Activated CD8-positive, alpha-beta memory T cell treated with anti-CD3 and anti-CD28 coated beads, Interleukin-2, amount 50 U/mL, for 1 hour (primary cell): ENCODE data around the gene GJB6.

Experiments used
- DNase-seq: peaks from one replicate; pipeline ENCODE4 v3.0.0-alpha.2; 2020; ENCODE audit errors: extremely low read depth

The GJB6 gene

GRCh38 chr13:20227288-20227687, 4.8 kb downstream of the GJB6 start:
- no peak for DNase-seq

- DNase-seq, result no peak
Measured at GRCh38 chr13:20222553-20222952, 9.6 kb downstream of the GJB6 start.

- no peak for DNase-seq
Measured at GRCh38 chr13:20221772-20222171, 10.3 kb downstream of the GJB6 start.

- no peak for DNase-seq
Measured at GRCh38 chr13:20219577-20219976, 12.5 kb downstream of the GJB6 start.

- no peak for DNase-seq
Measured at GRCh38 chr13:20217168-20217567, 15.0 kb downstream of the GJB6 start.

- DNase-seq, result no peak
Measured at GRCh38 chr13:20209948-20210347, 22.2 kb downstream of the GJB6 start.

- DNase-seq, result no peak
Measured at GRCh38 chr13:20206698-20207235, 25.4 kb downstream of the GJB6 start.

GRCh38 chr13:20206065-20206697, 25.9 kb downstream of the GJB6 start:
- DNase-seq, result no peak

GRCh38 chr13:20198781-20199180, 33.3 kb downstream of the GJB6 start:
- DNase-seq, result no peak

GRCh38 chr13:20197361-20197834, 34.7 kb downstream of the GJB6 start:
- no peak for DNase-seq

GRCh38 chr13:20195801-20196200, 36.3 kb downstream of the GJB6 start:
- DNase-seq, result no peak

- no peak for DNase-seq
Measured at GRCh38 chr13:20193907-20194631, 38.0 kb downstream of the GJB6 start.

- DNase-seq, result no peak
Measured at GRCh38 chr13:20193162-20193906, 38.8 kb downstream of the GJB6 start.

GRCh38 chr13:20192836-20193161, 39.3 kb downstream of the GJB6 start, which contains the start of gene GJB2:
GJB2 (minus strand) TSS chr13:20192938; CDS start chr13:20189581, 3,357 bp downstream.
- DNase-seq, result no peak

- DNase-seq, result no peak
Measured at GRCh38 chr13:20192158-20192835, 39.8 kb downstream of the GJB6 start.

GRCh38 chr13:20191311-20192157, 40.6 kb downstream of the GJB6 start:
- DNase-seq, result no peak

- DNase-seq, result no peak
Measured at GRCh38 chr13:20190481-20191310, 41.4 kb downstream of the GJB6 start.

- no peak for DNase-seq
Measured at GRCh38 chr13:20190076-20190475, 42.0 kb downstream of the GJB6 start.

GRCh38 chr13:20188667-20189553, 43.2 kb downstream of the GJB6 start:
- DNase-seq, result no peak
